Uterus (tissue), 4 donors: ENCODE data around the gene ZSWIM3. TPM values are rescaled to one million over a fixed set of nuclear protein-coding genes. Genes with fewer than 3 reads are reported as not detected.

Experiments used
- DNase-seq, 2 donors: peaks; one replicate each; pipeline ENCODE4 v3.0.0-alpha.2; 2019 to 2020
- H3K27ac ChIP-seq, 2 donors: fragments of 200-600 bp; sonication (generic); 1 replicate in 1 of 2; 2 replicates in 1 of 2; pipeline ENCODE4 v1.5.1; 2016 to 2018
- H3K27me3 ChIP-seq, 2 donors: fragments of 200-600 bp; sonication (generic); one replicate each; pipeline ENCODE4 v1.5.1; 2018 to 2019; ENCODE audit warnings: control low read depth in 1 of 2
- H3K36me3 ChIP-seq, 2 donors: fragments of 200-600 bp; sonication (generic); one replicate each; pipeline ENCODE4 v1.5.1; 2019; ENCODE audit warnings: control low read depth in 1 of 2
- H3K4me1 ChIP-seq, 2 donors: fragments of 200-600 bp; sonication (generic); one replicate each; pipeline ENCODE4 v1.5.1; 2018 to 2019; ENCODE audit warnings: control low read depth in 1 of 2
- H3K4me3 ChIP-seq, 2 donors: fragments of 200-600 bp; sonication (generic); 1 replicate in 1 of 2; 2 replicates in 1 of 2; pipeline ENCODE4 v1.5.1; 2018 to 2019; ENCODE audit warnings: mild to moderate bottlenecking in 1 of 2
- H3K9me3 ChIP-seq, 2 donors: fragments of 200-600 bp; sonication (generic); one replicate each; pipeline ENCODE4 v1.5.1; 2019; ENCODE audit warnings: control low read depth in 1 of 2
- POLR2A ChIP-seq, 2 donors: fragments of 450-650 bp; IDR thresholded peaks; one replicate each; pipeline ENCODE4 v1.6.1; 2016; ENCODE audit warnings: antibody characterized with exemption in 2 of 2, mild to moderate bottlenecking in 1 of 2, moderate library complexity in 1 of 2
- intact Hi-C: fragments of 100-400 bp; cut with DNase I; formaldehyde crosslinking; loops from one replicate; pipeline ENCODE4 v1.15.1; 2023; ENCODE audit warnings: low total_unique reads
- total RNA-seq, 4 donors: library from RNA; depleted of rRNA in 3 of 4; stranded (reverse); fragments of >200 nt in 3 of 4; gene quantifications; one replicate each; pipeline versions ENCODE4 v1.1.0 to v1.2.4, GENCODE V29; 2014 to 2023
- TF ChIP-seq, protein P1 (sequence below), 4 experiments: fragments of 200-600 bp in 2 of 4; fragments of 450-650 bp in 2 of 4; sonication (generic) in 2 of 4; IDR thresholded peaks; one replicate each; pipeline ENCODE4 v1.5.1; 2016 to 2019; ENCODE audit warnings: antibody characterized with exemption in 4 of 4, mild to moderate bottlenecking in 2 of 4, moderate library complexity in 1 of 4
- donor health status: DM: yes; HTN: yes; CAD: no.

Gene ZSWIM3
- total RNA-seq, 4 donors from 2014 or later, result 3.1 to 9.2 (median 4.3) TPM

GRCh38 chr20:45910670-45911485, 53.5 kb downstream of the ZSWIM3 start:
- peak; percentile 100 for DNase-seq
- H3K27me3 ChIP-seq, result no peaks in the 10 kb centered on the region
- peak; percentile 83 to 87 for TF ChIP-seq POLR2A (IDR thresholded peaks at IDR 0.05)
- TF ChIP-seq, protein P1, sequence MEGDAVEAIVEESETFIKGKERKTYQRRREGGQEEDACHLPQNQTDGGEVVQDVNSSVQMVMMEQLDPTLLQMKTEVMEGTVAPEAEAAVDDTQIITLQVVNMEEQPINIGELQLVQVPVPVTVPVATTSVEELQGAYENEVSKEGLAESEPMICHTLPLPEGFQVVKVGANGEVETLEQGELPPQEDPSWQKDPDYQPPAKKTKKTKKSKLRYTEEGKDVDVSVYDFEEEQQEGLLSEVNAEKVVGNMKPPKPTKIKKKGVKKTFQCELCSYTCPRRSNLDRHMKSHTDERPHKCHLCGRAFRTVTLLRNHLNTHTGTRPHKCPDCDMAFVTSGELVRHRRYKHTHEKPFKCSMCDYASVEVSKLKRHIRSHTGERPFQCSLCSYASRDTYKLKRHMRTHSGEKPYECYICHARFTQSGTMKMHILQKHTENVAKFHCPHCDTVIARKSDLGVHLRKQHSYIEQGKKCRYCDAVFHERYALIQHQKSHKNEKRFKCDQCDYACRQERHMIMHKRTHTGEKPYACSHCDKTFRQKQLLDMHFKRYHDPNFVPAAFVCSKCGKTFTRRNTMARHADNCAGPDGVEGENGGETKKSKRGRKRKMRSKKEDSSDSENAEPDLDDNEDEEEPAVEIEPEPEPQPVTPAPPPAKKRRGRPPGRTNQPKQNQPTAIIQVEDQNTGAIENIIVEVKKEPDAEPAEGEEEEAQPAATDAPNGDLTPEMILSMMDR (IDR thresholded peaks at IDR 0.05), result peak in 1 of 4 experiments; percentile 16
- intact Hi-C loops, result no loop called here
- no peaks in the 10 kb centered on the region for H3K4me1 ChIP-seq
- H3K27ac ChIP-seq, result peak overlapping the region; percentile 90 to 96
- peak overlapping the region; percentile 48 to 78 for H3K4me3 ChIP-seq
- no peaks in the 10 kb centered on the region for H3K9me3 ChIP-seq
- H3K36me3 ChIP-seq, result no peaks in the 10 kb centered on the region

GRCh38 chr20:45911486-45912343, 54.3 kb downstream of the ZSWIM3 start, which contains the start of gene PLTP:
Gene PLTP, minus strand, starts transcription at chr20:45912155. Its CDS starts 703 bp downstream, at chr20:45911452.
- peak; percentile 77 to 83 for DNase-seq
- Histone ChIP-seq H3K4me3 (peak within 1 kb of the TSS; percentile 48 to 78), H3K27me3 (no peaks in the 10 kb centered on the region), H3K4me1 (no peaks in the 10 kb centered on the region), H3K9me3 (no peaks in the 10 kb centered on the region), H3K27ac (peak within 1 kb of the TSS; percentile 90 to 96), H3K36me3 (no peaks in the 10 kb centered on the region)
- intact Hi-C loops, result no loop called here
- TF ChIP-seq, protein P1 (IDR thresholded peaks at IDR 0.05), result no peak
- TF ChIP-seq POLR2A (IDR thresholded peaks at IDR 0.05), result peak; percentile 7 to 73

DNA sequence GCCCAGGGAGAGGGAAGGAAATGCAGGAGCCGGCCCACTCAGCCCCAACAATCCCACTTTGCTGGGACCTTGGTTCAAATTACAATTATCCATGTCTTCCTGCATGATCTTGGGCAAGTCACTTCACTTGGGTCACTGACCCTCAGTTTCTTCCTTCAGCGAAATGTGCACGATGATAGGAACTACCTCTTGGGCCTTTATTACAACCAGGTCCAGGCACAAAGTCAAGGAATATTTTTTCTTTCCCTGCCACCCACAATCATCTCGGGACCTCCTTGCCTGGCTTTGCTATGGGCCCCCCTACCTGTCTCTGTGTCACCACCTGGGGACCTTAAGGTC, 54.9 kb downstream of the ZSWIM3 start:
- Histone ChIP-seq H3K4me3 (peak overlapping the region; percentile 48 to 78), H3K9me3 (no peaks in the 10 kb centered on the region), H3K4me1 (no peaks in the 10 kb centered on the region), H3K27ac (peak overlapping the region; percentile 90 to 96), H3K27me3 (no peaks in the 10 kb centered on the region), H3K36me3 (no peaks in the 10 kb centered on the region)
- no peak for TF ChIP-seq POLR2A (IDR thresholded peaks at IDR 0.05)
- no peak for DNase-seq
- intact Hi-C loops, result no loop called here

DNA sequence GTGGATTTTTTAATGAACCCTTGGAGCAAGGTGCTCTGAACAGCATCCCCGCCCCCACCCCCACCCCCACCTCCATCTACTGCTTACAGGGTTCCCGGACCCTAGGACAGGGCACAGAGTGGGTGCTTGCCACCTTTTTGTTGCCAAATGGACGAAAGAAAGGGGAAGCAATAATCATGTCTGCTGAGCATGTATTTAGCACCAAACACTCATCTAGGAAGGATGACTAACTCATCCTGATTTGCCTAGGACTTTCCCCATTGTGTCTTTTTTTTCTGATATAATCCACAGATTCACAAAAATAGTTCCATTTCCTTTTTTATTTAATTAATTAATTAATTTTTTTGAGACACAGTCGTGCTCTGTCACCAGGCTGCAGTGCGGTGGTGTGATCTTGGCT, 55.7 kb downstream of the ZSWIM3 start:
- no peak for DNase-seq
- Histone ChIP-seq H3K36me3 (no peaks in the 10 kb centered on the region), H3K27ac (peak overlapping the region; percentile 90 to 96), H3K9me3 (no peaks in the 10 kb centered on the region), H3K27me3 (no peaks in the 10 kb centered on the region), H3K4me1 (no peaks in the 10 kb centered on the region), H3K4me3 (no peak overlapping the region)
- TF ChIP-seq POLR2A (IDR thresholded peaks at IDR 0.05), result no peak
- TF ChIP-seq, protein P1 (IDR thresholded peaks at IDR 0.05), result no peak
- intact Hi-C loops, result no loop called here

DNA sequence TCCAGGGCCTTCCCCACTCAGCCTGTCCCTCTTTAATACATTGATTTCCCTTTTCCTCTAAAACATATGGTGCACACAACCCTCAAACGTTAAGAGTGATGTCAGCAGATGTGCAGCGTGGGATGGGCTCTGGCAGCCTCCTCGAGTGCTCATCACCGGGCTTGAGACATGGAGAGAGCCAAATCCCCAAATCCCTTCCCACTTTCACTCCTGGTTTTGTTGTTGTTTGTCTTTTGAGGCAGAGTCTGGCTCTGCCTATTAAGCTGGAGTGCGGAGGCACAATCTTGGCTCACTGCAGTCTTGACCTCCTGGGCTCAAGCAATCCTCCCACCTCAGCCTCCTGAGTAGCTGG, 60.4 kb downstream of the ZSWIM3 start:
- intact Hi-C loops, result no loop called here
- TF ChIP-seq, protein P1 (IDR thresholded peaks at IDR 0.05), result no peak
- no peak for TF ChIP-seq POLR2A (IDR thresholded peaks at IDR 0.05)
- no peaks in the 10 kb centered on the region for H3K36me3 ChIP-seq
- peaks cover 0 to 12% of the 10 kb centered on the region in 2 donors for H3K4me1 ChIP-seq
- no peak overlapping the region for H3K4me3 ChIP-seq
- no peaks in the 10 kb centered on the region for H3K9me3 ChIP-seq
- peak overlapping the region; percentile 76 to 82 for H3K27ac ChIP-seq
- peak; percentile 64 to 71 for DNase-seq
- no peaks in the 10 kb centered on the region for H3K27me3 ChIP-seq
